ENCODE results near the gene CELF4. TPM values are rescaled to one million over a fixed set of nuclear protein-coding genes. Genes with fewer than 3 reads are reported as not detected.

CELF4 gene
- total and polyA plus RNA-seq, 10 of the 15 experiments (the other 5 are each of a cell fraction or from before 2014, with no cell fraction given), result 0.03 to 0.32 TPM; not detected in 8

DNA sequence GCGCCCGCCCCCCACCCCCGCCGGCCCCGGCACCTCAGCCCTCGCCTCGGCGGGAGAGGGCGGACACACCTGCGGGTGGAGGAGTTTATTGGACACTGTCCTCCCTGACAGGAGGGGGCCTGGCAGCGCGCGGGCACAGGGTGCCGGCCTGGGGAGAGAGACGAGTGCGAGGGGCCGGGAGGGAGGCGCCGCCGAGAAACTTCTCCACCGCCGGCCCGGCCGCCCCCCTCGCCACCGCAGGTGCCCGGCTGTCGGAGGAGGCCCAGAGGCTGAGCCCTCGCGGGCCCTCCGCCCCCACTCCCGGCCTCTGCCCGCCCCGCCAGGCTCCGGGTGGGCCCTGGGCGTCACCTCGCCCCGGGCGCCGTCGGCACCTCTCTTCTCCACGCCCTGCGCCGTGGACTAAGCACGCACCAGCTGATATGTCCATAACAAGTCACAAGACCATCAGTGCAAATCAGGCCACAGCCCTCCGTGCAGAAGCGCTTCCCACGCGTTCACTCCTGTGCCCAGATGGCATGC lies 311.3 kb downstream of the CELF4 start:
- Histone ChIP-seq H3K9me3 (replicated peaks; ENCODE audit: control insufficient read depth, insufficient read depth, low read length) (no peaks in the 10 kb centered on the region), H3K9ac (ENCODE audit: control insufficient read depth, insufficient read depth, low read length) (no peak overlapping the region), H2AFZ (ENCODE audit: control insufficient read depth, low read depth, low read length) (no peak overlapping the region; the same call in 1 of the 2 replicates), H4K20me1 (ENCODE audit: control insufficient read depth, insufficient read depth) (no peaks in the 10 kb centered on the region), H3K4me2 (ENCODE audit: control insufficient read depth, insufficient read depth) (no peak overlapping the region), H3K36me3 (ENCODE audit: control insufficient read depth in 2 of 2, insufficient read depth in 2 of 2, low read length in 1 of 2) (no peaks in the 10 kb centered on the region), H3K79me2 (ENCODE audit: control insufficient read depth, insufficient read depth, low read length) (no peaks in the 10 kb centered on the region), H3K27ac (ENCODE audit: control insufficient read depth, insufficient read depth) (no peak overlapping the region), H3K4me3 (no peak overlapping the region), H3K4me1 (ENCODE audit: control insufficient read depth, insufficient read depth, low read length) (no peaks in the 10 kb centered on the region), H3K27me3 (replicated peaks in 1 of 2; ENCODE audit: control insufficient read depth in 2 of 2, insufficient read depth in 2 of 2, low read length in 1 of 2) (peaks cover 5 to 10% of the 10 kb centered on the region in 2 experiments)
- intact Hi-C loops (cut with micrococcal nuclease; ENCODE audit: unreplicated experiment), result no loop called here
- no peak for ATAC-seq
- in situ Hi-C loops (cut with MboI), result no loop called here
- ChIA-PET RAD21 (ENCODE audit: unreplicated experiment) (no interaction called here), POLR2A (no interaction called here), SMC1A (ENCODE audit: uncharacterized antibody, unreplicated experiment) (no interaction called here), CTCF (no interaction called here)
- FAIRE-seq, result no peak
- no TSS peak for BruUV-seq (replicated peaks)
- no peak for DNase-seq (ENCODE audit: low read depth, low spot score)
- no peak for TF ChIP-seq SPI1 (IDR thresholded peaks at IDR 0.05; ENCODE audit: borderline replicate concordance, insufficient read depth, low read depth, low read length)
- TF ChIP-seq CBX5 (IDR thresholded peaks at IDR 0.05; ENCODE audit: low read depth), result no peak
- no peak for TF ChIP-seq SUZ12 (IDR thresholded peaks at IDR 0.05; ENCODE audit: unreplicated experiment)
- TF ChIP-seq, protein P1, sequence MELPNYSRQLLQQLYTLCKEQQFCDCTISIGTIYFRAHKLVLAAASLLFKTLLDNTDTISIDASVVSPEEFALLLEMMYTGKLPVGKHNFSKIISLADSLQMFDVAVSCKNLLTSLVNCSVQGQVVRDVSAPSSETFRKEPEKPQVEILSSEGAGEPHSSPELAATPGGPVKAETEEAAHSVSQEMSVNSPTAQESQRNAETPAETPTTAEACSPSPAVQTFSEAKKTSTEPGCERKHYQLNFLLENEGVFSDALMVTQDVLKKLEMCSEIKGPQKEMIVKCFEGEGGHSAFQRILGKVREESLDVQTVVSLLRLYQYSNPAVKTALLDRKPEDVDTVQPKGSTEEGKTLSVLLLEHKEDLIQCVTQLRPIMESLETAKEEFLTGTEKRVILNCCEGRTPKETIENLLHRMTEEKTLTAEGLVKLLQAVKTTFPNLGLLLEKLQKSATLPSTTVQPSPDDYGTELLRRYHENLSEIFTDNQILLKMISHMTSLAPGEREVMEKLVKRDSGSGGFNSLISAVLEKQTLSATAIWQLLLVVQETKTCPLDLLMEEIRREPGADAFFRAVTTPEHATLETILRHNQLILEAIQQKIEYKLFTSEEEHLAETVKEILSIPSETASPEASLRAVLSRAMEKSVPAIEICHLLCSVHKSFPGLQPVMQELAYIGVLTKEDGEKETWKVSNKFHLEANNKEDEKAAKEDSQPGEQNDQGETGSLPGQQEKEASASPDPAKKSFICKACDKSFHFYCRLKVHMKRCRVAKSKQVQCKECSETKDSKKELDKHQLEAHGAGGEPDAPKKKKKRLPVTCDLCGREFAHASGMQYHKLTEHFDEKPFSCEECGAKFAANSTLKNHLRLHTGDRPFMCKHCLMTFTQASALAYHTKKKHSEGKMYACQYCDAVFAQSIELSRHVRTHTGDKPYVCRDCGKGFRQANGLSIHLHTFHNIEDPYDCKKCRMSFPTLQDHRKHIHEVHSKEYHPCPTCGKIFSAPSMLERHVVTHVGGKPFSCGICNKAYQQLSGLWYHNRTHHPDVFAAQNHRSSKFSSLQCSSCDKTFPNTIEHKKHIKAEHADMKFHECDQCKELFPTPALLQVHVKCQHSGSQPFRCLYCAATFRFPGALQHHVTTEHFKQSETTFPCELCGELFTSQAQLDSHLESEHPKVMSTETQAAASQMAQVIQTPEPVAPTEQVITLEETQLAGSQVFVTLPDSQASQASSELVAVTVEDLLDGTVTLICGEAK (IDR thresholded peaks at IDR 0.05; ENCODE audit: borderline replicate concordance), result no peak
- no peak for TF ChIP-seq KDM1A (IDR thresholded peaks at IDR 0.05; ENCODE audit: borderline replicate concordance)
- TF ChIP-seq TCF12 (IDR thresholded peaks at IDR 0.05; ENCODE audit: low read depth, low read length), result no peak
- no peak for TF ChIP-seq RFX5 (IDR thresholded peaks at IDR 0.05; ENCODE audit: low read depth, low read length)
- WGBS (ENCODE audit: insufficient coverage, insufficient replicate concordance, low lambda C conversion rate, missing lambda C conversion rate), result 5% methylated on average over 24 of the region's 49 CpGs

Measured in GM12878 (cell line).